CD4-positive, alpha-beta T cell treated with Interleukin-1 beta for 1 hour (primary cell): ENCODE measurements around the gene TPSB2.
"Not testable (repeated sequence)": the region's sequence is repeated elsewhere in the genome, so short reads cannot be mapped to it uniquely, and the experiment has no call there.

Experiments
- DNase-seq, 2 donors: peaks; one replicate each; pipeline ENCODE4 v3.0.0-alpha.2; 2020 to 2022

The TPSB2 gene

DNA sequence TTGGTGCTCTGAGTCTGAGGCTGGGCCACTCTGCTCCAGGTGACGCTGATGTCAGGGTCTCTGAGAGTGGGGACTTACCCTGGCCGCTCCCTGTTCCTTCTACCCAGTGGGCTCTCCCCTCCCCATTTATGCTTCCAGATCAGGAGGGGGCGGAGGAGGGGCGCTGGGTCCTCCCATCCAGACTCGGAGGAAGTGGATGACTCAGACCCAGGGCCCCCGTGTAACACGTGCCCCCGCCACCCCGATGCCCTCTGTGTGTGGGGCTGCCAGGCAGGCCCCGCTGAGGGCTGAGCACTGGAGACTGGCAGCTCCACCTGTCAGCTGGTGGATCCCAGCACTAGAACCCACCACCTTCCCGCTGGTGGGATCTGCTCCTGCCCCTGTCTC lies at the start of gene TPSB2:
Gene TPSB2 (minus strand): TSS at position 101 of the 387 bp plus-strand sequence. CDS start 233 bp downstream, outside the sequence.
- DNase-seq = not testable (repeated sequence)

GRCh38 chr16:1279081-1279944 lies 49.3 kb upstream of the TPSB2 start:
- no peak for DNase-seq

DNA sequence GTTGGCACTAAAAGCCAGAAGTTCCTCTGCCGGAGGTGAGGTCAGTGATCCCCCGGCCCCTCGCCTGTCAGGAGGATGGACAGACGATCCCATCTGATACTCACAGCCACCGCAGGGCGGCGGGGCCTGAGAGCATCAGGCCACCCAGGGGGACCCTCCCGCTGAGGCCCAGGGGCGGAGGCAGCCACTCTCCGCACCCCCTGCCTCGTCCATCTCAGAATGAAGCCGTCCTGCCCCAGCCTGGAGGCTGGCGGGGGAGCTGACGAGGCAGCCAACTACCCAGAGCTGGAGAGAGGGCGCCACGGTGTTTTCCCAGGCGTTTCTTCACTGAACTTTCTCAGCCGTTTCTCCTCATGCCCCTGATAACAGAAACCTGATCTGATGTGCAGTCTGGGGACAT lies 48.5 kb upstream of the TPSB2 start:
- no peak for DNase-seq

DNA sequence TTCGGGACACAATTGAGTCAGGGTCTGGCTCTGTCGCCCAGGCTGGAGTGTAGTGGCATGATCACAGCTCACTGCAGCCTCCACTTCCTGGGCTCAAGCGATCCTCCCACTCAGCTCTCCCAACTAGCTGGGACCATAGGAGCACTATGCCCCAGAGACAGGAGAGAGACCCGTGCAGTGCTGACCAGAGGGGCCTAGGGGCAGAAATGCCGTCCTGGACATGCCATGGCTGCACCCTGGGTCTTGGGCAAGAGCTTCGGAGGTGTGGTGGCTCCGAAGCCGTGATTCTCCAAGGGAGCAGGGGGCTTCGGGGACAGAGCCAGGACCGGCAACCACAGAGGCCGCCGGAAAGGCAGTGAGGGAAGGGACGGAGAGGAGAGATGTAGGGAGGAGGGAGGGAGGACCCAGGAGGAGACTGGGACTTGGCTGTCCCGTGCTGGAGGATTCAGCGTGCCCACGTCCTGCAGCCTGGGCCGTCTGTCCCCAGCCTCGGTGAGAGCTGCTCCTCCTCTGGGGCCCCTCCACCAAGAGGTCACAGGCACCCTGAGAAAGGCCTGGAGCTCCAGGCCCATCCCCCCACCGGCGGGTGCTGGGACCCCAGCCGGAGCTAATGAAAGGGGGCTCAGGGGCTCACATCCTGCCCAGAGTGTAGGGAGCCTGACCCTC lies 47.8 kb upstream of the TPSB2 start:
- no peak for DNase-seq

- no peak for DNase-seq
Measured at GRCh38 chr16:1277151-1277598, 47.2 kb upstream of the TPSB2 start.

GRCh38 chr16:1276580-1276878 lies 46.5 kb upstream of the TPSB2 start:
- DNase-seq = no peak

GRCh38 chr16:1275791-1276579 lies 46.0 kb upstream of the TPSB2 start:
- DNase-seq = no peak

DNA sequence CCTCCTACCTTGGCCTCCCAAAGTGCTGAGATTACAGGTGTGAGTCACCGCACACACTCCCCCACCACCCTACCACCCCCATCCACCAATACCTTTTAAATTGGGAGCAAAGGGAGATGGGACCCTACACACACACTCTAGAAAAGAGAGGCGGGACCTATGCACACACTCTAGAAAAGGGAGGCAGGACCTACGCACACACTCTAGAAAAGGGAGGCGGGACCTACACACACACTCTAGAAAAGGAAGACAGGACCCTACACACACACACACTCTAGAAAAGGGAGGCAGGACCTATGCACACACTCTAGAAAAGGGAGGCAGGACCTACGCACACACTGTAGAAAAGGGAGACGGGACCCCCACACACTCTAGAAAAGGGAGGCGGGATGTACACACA lies 44.8 kb upstream of the TPSB2 start:
- DNase-seq = no peak

GRCh38 chr16:1273816-1274215 lies 43.8 kb upstream of the TPSB2 start:
- no peak for DNase-seq

DNA sequence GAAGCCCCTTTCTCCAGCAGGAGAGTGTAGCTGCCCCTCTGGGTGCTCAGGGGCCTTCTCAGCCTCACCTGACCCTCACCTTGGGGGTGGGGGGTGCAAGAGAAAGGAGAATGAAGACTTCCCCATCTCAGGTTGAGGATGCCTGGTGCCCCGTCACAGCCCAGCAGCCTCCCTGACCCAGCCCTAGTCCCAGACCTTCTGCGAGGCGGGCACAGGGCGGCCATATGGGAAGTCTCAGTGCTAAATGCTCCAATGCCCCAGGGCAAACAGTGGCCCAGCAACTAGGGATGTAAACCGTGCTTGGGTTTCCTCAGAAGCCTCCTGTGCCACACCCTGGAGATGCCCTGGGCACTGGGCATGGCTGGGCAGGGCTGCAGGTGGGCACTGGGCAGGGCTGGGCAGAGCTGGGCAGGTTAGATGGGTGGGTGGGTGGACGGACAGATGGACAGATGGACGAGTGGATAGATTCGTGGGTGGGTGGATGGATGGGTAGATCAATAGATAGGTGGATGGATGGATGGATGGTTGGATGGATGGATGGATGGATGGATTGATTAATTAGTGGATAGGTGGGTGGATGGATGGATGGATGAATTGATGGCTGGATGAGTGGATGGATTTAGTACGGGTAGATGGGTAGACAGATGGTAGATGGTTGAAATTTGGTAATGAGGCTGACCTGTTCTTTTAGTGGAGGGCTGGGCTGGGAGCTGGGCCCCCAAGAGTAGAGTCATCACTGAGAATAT lies 42.6 kb upstream of the TPSB2 start:
- DNase-seq = no peak

GRCh38 chr16:1271724-1272413 lies 41.9 kb upstream of the TPSB2 start:
- not testable (repeated sequence) for DNase-seq

GRCh38 chr16:1271380-1271723 lies 41.4 kb upstream of the TPSB2 start:
- DNase-seq = no peak

DNA sequence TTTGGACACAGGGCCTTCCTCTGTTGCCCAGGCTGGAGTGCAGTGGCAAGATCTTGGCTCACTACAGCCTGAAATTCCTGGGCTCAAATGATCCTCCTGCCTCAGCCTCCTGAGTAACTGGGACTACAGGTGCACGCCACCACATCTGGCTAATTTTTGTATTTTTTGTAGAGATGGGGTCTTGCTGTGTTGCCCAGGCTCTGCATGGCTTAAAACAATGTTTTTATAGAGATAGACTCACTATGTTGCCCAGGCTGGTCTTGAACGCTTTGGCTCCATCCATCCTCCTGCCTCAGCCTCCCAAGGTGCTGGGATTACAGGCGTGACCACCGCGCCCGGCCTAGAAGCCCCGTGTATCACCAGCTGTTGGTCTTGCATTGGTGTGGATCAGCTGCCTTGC lies 39.4 kb upstream of the TPSB2 start:
- not testable (repeated sequence) for DNase-seq

- no peak for DNase-seq
Measured at GRCh38 chr16:1265826-1266225, 35.8 kb upstream of the TPSB2 start.

GRCh38 chr16:1265090-1265630 lies 35.2 kb upstream of the TPSB2 start:
- no peak for DNase-seq

GRCh38 chr16:1264345-1265089 lies 34.5 kb upstream of the TPSB2 start:
- DNase-seq = no peak

DNA sequence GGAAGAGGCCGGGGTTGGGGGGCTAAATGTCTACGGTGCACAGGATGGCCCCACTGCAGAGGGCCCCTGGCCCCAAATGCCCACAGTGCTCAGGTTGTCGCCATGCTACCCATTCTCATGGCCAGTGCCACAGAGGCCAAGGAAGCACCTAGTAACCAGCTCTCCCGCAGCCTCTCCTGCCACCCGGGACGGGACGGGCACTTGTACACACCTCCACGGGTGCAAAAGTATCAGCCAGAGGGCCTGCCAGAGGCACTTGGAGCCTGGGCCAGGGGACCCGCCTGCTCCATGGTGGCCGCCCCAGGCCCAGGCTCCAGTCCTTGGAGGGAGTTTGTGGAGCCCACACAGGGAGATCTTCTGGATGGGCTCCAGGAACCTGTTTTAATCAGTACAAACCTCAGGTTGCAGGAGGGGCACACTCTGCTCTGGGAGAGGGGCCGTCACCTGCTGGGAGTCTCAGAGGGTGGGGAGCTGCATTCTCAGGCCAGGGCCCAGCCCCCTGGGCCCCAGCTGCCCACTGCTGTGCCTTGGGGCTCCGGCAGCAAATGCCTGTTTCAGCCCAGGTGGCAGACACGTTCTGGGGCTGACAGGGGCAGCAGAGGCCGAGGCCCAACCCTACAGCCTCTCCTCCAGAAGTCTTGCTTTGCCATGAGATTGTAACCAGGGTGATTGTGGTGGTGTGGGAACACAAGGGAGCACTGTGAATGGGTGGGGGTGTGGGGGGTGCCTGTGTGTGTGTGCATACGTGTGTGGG lies 33.8 kb upstream of the TPSB2 start:
- no peak for DNase-seq

- DNase-seq = no peak
Measured at GRCh38 chr16:1262846-1263221, 32.9 kb upstream of the TPSB2 start.

DNA sequence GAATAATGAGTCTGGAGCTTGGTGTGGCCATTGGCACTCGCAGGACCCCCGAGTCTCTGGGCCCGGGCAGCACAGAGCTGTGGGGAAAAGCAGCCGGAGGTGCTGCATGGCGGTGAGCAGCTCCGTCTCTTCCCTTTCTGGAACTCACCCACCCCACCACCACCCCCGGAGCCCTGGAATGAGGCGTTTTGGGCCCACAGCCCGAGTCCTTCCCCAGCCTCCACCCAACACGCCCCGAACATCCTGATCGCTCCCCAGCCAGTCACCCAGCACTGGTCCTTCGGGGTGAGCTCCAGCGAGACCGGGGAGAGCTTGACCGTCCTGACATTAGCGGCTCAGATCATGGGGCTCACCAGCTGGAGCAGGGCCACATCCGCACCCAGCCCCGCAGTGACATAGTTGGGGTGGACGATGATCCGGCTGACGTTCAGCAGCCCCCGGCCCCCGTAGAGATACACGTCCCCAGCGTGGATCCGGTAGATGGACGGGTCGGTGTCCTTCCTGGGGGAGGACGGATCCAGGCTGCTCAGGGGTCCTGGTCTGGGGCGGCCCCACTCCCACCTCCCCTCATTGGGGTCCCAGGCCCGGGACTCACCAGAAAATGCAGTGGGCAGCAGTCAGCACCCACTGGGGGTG lies 32.3 kb upstream of the TPSB2 start:
- no peak for DNase-seq
